DOHH2 (cell line): ENCODE data around the gene VEGFB.

ENCODE experiments used
- CTCF ChIP-seq: fragments of 200-600 bp; sonication (generic); IDR thresholded peaks from one replicate; pipeline ENCODE4 v1.5.1; 2014; ENCODE audit warnings: antibody characterized with exemption, mild to moderate bottlenecking, low read depth, low read length; ENCODE audit not compliant: poor library complexity, severe bottlenecking
- EZH2phosphoT487 ChIP-seq: fragments of 200-600 bp; sonication (generic); IDR thresholded peaks from 2 replicates; pipeline ENCODE4 v1.6.1; 2017; ENCODE audit warnings: borderline replicate concordance, mild to moderate bottlenecking, antibody characterized with exemption, low read length, moderate library complexity, mixed read lengths

GRCh38 chr11:64264371-64264852 lies 30.0 kb downstream of the VEGFB start:
- no peak for TF ChIP-seq CTCF
- TF ChIP-seq EZH2phosphoT487: no peak
